NCI-H2227 treated with DMSO at 0.1 percent for 48 hours (cell line): ENCODE data around the gene S100Z.
"Not testable (repeated sequence)": the region's sequence is repeated elsewhere in the genome, so short reads cannot be mapped to it uniquely, and the experiment has no call there.

Source experiments
- DNase-seq: peaks from one replicate; lab custom pipeline; 2025; lab: John Stamatoyannopoulos, UW

Gene S100Z

DNA sequence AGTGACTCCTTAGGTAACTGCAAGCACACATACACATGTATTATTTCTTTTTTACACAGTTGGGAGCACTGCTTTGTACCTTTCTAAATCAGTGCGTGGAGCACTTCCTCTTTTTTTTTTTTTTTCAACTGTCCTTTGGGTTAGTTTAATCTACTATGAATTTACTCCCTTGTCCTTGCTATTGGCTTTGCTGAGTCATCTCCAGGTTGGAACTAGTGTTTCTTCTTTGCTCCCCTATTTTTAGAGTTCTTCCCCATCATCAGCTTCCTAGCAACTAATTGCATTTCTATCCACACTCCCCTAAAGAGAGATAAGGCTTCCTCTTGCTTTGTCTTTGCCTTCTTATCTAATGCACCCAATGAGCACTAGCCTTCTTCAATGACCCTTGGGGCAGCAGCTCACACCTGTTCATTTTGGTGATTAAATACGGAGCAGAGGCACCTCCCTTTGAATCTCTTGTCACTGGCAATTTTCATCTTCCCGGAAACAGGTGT is 24.3 kb downstream of the S100Z start:
- no peak for DNase-seq

DNA sequence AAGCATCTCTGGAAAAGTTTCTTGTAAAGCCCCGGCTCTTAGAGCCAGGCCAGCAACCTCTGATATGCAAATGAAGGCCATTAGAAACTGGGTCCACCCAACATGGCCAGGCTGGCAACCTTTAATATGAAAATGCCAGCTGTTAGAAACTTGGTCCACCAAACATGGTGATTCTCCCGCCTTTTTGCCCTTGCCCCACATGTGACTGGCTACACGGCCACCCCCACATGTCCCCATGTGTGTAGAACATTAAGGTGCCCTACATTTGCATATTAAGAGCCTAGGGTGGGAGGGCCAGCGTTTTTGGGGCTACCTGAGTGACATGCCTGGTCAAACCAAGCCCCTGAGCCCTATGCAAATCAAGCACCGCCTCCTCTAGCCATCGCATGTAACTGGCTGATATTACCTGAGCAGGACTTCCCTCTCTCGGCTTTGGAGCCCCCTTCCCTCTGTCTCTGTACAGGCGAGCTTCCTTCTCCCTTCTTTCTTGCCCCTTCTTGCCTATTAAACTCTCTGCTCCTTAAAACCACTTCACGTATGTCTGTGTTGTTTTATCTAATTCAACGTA is 39.0 kb downstream of the S100Z start:
- DNase-seq: no peak

- no peak for DNase-seq
These were observed 43.5 kb downstream of the S100Z start for GRCh38 chr5:76893294-76893693.

DNA sequence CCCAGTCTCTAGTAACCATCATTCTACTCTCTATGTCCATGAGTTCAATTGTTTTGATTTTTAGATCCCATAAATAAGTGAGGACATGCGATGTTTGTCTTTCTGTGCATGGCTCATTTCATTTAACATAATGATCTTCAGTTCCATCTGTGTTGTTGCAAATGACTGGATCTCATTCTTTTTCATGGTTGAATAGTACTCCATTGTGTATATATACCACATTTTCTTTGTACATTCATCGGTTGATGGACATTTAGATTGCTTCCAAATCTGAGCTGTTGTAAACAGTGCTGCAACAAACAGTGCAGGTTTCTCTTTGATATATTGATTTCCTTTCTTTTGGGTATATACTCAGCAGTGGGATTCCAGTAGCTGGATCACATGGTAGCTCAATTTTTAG is 46.4 kb downstream of the S100Z start:
- no peak for DNase-seq

DNA sequence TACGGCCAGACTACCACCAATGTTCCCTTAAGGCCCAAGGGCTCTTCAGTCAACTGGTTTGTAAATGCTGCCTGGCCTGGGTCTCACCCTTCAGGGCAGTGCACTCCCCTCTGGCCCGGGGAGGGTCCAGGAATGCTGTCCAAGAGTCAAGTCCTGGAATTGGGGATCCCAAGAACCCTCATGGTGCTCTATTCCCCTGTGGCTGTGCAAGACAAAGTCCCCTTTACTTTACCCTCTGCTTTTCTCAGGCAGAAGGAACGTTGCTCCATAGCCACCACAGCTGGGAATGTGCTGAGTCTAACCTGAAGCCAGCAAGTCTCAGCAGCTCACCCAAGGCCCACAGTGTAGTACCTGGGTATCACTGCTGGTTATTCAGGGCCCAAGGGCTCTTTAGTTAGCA is 51.7 kb downstream of the S100Z start:
- DNase-seq: no peak

- DNase-seq: no peak
These were observed 58.4 kb downstream of the S100Z start for GRCh38 chr5:76908166-76908565.

- not testable (repeated sequence) for DNase-seq
These were observed 60.6 kb downstream of the S100Z start for GRCh38 chr5:76910344-76910933.

DNA sequence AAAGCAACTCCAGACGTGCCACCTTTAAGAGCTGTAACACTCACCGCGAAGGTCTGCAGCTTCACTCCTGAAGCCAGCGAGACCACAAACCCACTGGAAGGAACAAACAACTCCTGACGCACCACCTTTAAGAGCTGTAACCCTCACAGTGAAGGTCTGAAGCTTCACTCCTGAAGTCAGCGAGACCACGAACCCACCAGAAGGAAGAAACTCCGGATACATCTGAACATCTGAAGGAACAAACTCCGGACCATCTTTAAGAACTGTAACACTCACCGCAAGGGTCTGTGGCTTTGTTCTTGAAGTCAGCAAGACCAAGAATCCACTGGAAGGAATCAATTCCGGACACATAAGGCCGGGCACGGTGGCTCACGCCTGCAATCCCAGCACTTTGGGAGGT is 64.9 kb downstream of the S100Z start:
- not testable (repeated sequence) for DNase-seq

GRCh38 chr5:76918539-76918938 is 68.7 kb downstream of the S100Z start:
- DNase-seq: no peak

DNA sequence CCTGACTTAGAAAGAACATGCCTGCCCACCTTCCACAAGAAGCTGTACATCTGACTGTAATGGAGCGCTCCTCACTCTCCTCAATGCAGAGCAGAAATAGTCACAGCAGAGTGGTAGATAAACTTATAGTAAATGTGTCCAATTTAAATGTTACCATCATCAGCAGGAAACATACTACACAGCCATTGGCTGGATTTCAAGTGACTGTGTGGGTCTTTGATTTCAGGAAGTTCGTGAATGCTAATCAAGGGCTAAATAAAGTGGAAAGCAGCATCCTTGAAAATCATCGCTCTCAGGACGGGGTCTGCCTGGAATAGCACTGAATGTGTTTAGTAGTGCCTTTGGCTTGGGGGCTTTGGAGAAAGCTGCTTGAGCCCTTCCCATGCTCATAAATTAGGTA is 70.7 kb downstream of the S100Z start:
- DNase-seq: no peak

- no peak for DNase-seq
These were observed 76.7 kb downstream of the S100Z start for GRCh38 chr5:76926329-76927105.

DNA sequence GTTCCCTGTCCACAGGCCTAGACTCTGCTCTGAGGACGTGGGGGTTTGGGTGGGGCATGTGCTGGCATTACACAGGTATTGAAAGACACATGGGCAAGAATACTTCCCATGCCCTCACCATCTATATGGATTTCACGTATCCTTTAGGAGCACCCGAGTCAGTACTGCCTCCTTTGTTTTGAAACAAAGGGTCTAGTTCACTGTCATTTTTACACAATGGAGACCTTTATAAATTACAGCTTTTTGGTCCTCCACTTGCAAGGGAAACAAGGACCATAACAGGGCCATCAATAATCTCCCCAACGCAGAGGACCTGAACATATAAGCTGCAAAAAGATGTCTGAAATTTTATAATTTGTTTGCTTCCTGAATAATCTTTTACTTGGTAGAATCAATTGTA is 78.1 kb downstream of the S100Z start:
- no peak for DNase-seq

DNA sequence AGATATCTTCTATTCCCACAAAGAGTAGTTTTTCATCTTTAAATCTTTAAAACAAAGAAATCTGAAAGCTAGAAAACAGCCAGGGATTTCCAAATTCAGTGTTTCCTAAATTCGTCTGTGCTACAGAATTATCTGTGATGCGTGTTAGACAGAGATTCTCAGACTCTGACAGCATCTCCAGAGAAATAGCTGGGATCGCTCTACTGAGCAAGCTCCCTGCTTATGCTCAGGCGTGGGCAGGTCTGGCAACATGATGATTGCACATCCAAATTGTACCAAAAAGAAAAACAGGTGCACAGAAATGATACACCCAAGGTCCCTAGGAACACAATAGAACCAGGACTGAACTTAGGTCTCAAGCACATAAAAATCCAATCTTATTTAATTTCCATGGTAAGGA is 80.3 kb downstream of the S100Z start:
- DNase-seq: no peak

DNA sequence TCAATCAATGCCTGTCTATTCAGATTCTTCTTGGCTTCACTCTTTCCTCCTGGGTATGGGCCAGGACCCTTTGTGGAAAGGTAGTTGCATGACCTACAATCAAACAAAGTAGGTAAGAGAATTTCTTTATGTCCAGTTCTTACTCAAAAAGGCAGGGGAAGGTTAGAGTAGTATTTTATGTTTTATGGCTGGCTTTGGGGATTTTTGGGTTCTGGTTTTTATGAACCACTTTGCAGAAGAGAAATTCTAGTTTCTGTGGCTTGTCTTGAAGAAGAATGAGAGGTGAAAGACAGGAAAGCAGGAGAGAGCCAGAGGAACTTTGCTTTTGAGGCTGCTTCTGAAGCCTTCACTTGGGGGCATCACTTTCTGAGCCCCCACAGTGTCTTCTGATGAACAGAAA is 88.4 kb downstream of the S100Z start:
- no peak for DNase-seq

DNA sequence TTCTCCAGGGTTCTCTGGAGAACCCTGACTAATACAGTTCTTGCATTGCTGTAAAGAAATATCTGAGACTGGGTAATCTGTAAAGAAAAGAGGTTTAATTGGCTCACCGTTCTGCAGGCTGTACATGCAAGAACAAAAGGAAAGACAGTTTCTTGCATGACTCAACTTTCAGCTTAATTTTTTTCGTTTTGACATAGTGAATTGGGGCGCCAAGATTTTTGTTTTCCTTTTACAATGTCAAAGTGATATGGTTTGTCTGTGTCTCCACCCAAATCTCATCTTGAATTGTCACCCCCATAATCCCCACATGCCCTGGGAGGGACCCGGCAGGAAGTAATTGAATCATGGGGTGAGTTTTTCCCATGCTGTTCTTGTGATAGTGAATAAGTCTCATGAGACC is 91.2 kb downstream of the S100Z start:
- DNase-seq: no peak

DNA sequence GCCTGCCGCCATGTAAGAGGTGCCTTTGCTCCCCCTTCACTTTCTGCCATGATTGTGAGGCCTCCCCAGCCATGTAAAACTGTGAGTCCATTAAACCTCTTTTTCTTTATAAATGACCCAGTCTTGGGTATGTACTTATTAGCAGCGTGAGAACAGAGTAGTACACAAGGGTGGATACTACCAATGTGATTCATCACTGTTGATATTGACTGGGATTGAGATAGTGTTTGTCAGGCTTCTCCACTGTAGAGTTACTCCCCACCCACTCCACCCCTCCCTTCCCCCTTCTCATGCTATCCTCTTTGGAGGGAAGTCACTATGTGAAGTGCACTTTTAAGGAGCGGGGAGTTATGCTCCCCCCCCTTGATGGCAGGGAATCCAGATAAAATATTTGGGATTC is 91.6 kb downstream of the S100Z start:
- DNase-seq: no peak

DNA sequence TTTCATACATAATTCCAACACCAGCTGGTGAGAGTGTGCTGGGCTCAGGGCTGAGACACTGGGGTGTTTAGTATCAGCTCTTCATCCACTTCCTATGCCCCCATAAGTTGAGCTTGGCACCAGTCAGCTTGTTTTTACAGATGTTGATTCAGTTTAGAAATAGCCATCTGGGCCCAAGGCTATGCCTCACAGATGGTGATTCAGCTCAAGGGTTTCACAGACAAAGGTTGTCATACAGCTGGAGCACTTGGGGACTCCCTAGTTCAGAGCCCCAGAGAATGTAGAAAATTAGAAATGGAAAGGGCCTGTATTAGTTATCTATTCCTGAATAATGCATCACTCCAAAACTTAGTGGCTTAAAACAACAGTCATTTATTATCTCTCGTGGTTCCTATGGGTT is 92.8 kb downstream of the S100Z start:
- DNase-seq: no peak

DNA sequence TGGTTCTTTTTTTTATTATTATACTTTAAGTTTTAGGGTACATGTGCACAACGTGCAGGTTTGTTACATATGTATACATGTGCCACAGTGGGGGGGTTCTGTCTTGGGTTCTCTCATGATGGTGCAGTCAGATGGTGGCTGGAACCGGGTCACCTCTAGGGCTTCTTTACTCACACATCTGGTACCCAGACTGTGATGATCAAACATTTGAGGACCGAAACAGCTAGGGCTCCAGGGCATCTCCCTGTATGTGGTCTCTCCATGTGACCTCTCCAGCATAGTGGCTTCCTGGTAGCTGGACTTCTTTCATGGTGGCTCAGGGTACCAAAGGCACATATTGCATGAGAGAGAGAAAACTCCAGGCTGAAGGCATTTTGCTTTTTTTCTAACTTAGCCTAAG is 93.2 kb downstream of the S100Z start:
- no peak for DNase-seq

GRCh38 chr5:76944638-76945037 is 94.8 kb downstream of the S100Z start:
- DNase-seq: no peak

DNA sequence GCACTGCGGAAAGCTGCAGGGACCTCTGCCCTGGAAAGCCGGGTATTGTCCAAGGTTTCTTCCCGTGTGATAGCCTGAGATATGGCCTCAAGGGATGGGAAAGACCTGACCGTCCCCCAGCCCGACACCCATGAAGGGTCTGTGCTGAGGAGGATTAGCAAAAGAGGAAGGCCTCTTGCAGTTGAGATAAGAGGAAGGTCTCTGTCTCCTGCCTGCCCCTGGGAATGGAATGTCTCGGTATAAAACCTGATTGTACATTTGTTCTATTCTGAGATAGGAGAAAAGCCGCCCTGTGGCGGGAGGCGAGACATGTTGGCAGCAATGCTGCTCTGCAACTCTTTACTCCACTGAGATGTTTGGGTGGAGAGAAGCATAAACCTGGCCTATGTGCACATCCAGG is 95.4 kb downstream of the S100Z start:
- not testable (repeated sequence) for DNase-seq

DNA sequence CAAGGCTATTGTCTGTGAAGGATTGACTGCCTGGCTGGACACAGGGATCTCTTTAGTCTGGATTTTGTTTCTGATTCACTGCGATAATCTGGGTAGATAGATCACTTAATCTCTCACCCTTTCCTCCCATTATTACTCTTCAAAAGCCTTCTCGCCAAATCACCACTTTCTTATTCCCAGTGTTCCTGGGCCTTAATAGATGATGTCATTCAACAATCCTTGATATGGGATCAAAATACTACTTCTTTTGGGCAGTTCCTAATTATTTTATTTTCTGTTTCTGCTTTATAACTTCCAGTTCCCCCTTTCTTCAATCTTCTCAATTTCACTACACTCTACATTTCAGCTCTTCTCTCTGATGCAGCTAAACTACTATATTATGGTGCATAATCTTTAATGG is 96.3 kb downstream of the S100Z start:
- DNase-seq: no peak

DNA sequence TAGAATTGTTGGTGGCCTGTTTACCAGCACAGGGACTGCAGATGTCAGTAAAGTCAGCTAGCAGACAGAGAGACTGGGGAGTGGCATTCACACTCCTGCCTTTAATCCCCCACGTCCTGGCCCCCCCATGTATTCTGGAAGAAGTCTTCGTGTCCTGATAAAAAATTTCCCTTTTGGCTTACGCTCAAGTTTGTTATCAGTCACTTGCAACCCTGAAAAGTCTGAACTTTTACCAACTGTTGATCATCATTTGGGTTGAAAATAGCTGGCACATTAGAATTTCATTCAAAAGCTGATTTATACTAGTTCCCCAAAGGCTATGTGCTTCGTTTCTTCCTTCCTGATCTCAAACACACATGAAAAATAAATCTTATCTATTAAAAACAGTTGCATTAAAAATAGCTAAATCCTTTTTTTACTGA is 97.3 kb downstream of the S100Z start:
- no peak for DNase-seq

- no peak for DNase-seq
These were observed 103.2 kb downstream of the S100Z start, which contains the start of gene CRHBP for GRCh38 chr5:76952795-76953536. Gene CRHBP, plus strand, starts transcription at chr5:76953045. Its CDS starts 90 bp downstream, at chr5:76953135.
